ENCODE results near the gene SH3BP1. TPM values are rescaled to one million over a fixed set of nuclear protein-coding genes. Genes with fewer than 3 reads are reported as not detected.

SH3BP1 gene
- total and polyA plus RNA-seq, 9 of the 15 experiments (the other 6 are each of a cell fraction or from before 2014, with no cell fraction given): 0.10 to 36.2 (median 10.4) TPM

DNA sequence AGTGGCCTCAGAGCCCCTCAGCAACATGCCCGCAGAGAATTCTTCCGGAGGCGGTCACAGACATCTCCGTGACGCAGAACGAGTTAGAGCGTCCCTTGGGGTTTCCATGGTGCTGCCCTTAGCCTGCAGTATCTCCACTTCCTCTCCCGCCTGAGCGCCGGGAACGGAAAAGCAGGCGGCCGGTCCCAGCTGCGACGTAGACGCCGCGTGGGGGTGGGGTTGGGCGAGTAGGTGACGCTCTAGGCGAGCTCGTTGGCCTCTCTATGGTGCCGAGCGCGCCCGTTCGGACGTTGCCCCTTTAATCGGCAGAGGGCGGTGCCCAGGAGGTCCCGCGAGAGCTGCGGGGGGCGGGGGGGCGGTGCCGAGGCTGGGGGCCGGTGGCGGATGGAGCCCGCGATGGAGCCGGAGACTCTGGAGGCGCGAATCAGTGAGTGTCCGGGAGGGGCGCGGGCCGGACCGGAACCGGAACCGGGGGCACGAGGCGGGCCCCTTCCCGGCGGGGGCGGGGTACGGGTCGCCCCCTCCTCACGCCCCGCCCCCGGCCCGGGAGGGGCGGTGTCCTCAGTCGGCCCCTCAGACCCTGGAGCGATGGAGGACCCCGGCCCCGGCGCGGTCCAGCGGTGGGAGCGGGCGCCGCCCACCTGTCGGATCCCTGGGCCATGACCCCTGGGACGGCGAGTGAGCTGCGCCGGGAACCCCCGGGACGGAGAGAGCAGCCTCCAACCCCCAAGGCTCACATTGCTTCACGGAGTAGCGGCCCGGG, 30.8 kb upstream of the SH3BP1 start, which contains the start of gene GGA1 (continued):
- TF ChIP-seq EZH2 (IDR thresholded peaks at IDR 0.05; ENCODE audit: borderline replicate concordance, low read depth, low read length) (no peak), ZNF133 (CRISPR knock-in tag; IDR thresholded peaks at IDR 0.05) (no peak), ZNF146 (CRISPR knock-in tag; IDR thresholded peaks at IDR 0.05; ENCODE audit: unreplicated experiment) (no peak), CBX1 (IDR thresholded peaks at IDR 0.05; ENCODE audit: low read depth) (no peak), TRIM28 (IDR thresholded peaks at IDR 0.05) (no peak), ZNF395 (CRISPR knock-in tag; IDR thresholded peaks at IDR 0.05) (no peak), E2F3 (CRISPR knock-in tag; IDR thresholded peaks at IDR 0.05) (0 out of 2 replicates have a peak, but pooled peaks have one; percentile 34), IRF9 (tag; IDR thresholded peaks at IDR 0.05) (no peak), BRD4 (IDR thresholded peaks at IDR 0.05) (no peak), PCBP2 (IDR thresholded peaks at IDR 0.05; ENCODE audit: low read depth, low read length, poor library complexity, severe bottlenecking) (no peak), SIRT6 (IDR thresholded peaks at IDR 0.05; ENCODE audit: low read depth, low read length) (no peak), RREB1 (CRISPR knock-in tag; IDR thresholded peaks at IDR 0.05) (no peak), ELF1 (tag; IDR thresholded peaks at IDR 0.05) (peak; percentile 92), MCM3 (IDR thresholded peaks at IDR 0.05) (no peak), NUFIP1 (IDR thresholded peaks at IDR 0.05; ENCODE audit: partially characterized antibody) (no peak)
